Sigmoid colon (tissue), 7 donors: ENCODE results near the gene COX7A2L. TPM values are rescaled to one million over a fixed set of nuclear protein-coding genes. Genes with fewer than 3 reads are reported as not detected.

Source experiments
- DNase-seq: peaks from one replicate; pipeline ENCODE4 v3.0.0-alpha.2; 2019
- H3K27ac ChIP-seq, 4 donors: fragments of 200-600 bp; sonication (generic); one replicate each; pipeline ENCODE4 v1.5.1; 2016 to 2019; ENCODE audit warnings: mild to moderate bottlenecking in 1 of 4
- H3K27me3 ChIP-seq, 3 donors: fragments of 200-600 bp; sonication (generic); one replicate each; pipeline ENCODE4 v1.5.1; 2019; ENCODE audit warnings: mild to moderate bottlenecking in 1 of 3
- H3K36me3 ChIP-seq, 4 donors: fragments of 200-600 bp; sonication (generic); one replicate each; pipeline ENCODE4 v1.5.1; 2016 to 2019
- H3K4me1 ChIP-seq, 4 donors: fragments of 200-600 bp; sonication (generic); one replicate each; pipeline ENCODE4 v1.5.1; 2017 to 2019
- H3K4me3 ChIP-seq, 4 donors: fragments of 200-600 bp; sonication (generic); one replicate each; pipeline ENCODE4 v1.5.1; 2017 to 2019; ENCODE audit warnings: mild to moderate bottlenecking in 2 of 4, moderate library complexity in 1 of 4
- H3K9me3 ChIP-seq, 4 donors: fragments of 200-600 bp in 3 of 4; sonication (generic) in 3 of 4; one replicate each; pipeline versions ENCODE4 v1.5.1 to v1.6.1; 2013 to 2019
- EP300 ChIP-seq, 4 donors: sonication (generic); formaldehyde crosslinking; IDR thresholded peaks; one replicate each; pipeline ENCODE4 v1.6.1; 2017; ENCODE audit warnings: antibody characterized with exemption in 4 of 4
- POLR2A ChIP-seq, 2 donors: fragments of 450-650 bp; IDR thresholded peaks; one replicate each; pipeline ENCODE4 v1.6.1; 2016; ENCODE audit warnings: antibody characterized with exemption in 2 of 2, mild to moderate bottlenecking in 2 of 2, moderate library complexity in 2 of 2
- POLR2AphosphoS5 ChIP-seq, 4 donors: sonication (generic); formaldehyde crosslinking; IDR thresholded peaks; one replicate each; pipeline ENCODE4 v1.6.1; 2017; ENCODE audit warnings: antibody characterized with exemption in 4 of 4
- WGBS, 2 donors: extraction: QIAGEN DNeasy Blood & Tissue Kit; methylation state at CpG; one replicate each; pipeline ENCODE4 v1.1.7; 2013; 5-methylcytosine and 5-hydroxymethylcytosine counted together
- intact Hi-C: fragments of 100-400 bp; cut with DNase I; formaldehyde crosslinking; loops from one replicate; pipeline ENCODE4 v1.15.1; 2023
- polyA plus RNA-seq, 3 donors: library from polyadenylated mRNA; stranded (reverse); fragments of 200-250 nt; gene quantifications; one replicate each; pipeline ENCODE4 v1.2.3, GENCODE V29; 2013
- total RNA-seq, 4 donors: library from RNA; depleted of rRNA; stranded (reverse); fragments of >200 nt; gene quantifications; one replicate each; pipeline ENCODE4 v1.1.0, GENCODE V29; 2016
- TF ChIP-seq, protein P1 (sequence below), 4 experiments: fragments of 450-650 bp in 3 of 4; fragments of 200-600 bp in 1 of 4; IDR thresholded peaks; one replicate each; pipeline ENCODE4 v1.5.1; 2016 to 2019; ENCODE audit warnings: antibody characterized with exemption in 4 of 4, mild to moderate bottlenecking in 3 of 4, moderate library complexity in 2 of 4
- donor health status: healthy with polysubstance abuse.
- donor health status: Bipolar disorder and iron deficiency.
- donor health status: healthy.

The COX7A2L gene
- total and polyA plus RNA-seq, 7 donors: 149 to 270 (median 193) TPM

DNA sequence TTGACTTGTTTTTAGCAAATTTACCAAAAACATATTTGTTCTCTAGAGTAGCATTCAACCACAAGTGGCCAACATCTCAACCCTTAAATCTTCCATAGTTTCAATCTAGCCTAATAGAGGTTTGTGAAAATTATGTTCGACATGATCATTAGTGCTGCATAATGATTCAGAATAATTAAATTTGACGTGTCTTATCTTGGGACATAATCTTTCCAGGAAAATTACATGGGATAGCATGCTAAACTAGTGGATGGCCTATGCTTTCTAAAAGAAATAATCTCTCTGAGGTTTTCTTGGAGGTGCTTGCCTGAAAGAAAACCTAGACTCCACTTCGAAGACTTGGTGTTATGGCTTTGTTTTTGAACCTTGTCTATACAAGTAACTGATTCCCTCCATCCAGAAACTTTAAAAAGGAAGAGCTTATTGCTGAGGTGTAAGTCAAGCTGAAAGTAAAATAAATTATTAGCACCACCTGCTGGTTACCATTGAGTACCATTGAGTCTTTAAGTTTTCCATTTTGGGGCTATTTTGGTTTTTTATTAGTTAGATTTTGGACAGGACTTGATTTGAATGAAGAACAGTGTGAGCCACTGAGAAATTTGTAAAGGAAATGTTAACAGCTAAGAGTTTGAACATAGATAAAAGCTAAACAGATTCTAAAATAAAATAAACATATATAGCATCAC is 32.7 kb downstream of the COX7A2L start:
- peaks cover 0 to 62% (median 7%) of the 10 kb centered on the region in 4 donors for H3K36me3 ChIP-seq
- WGBS, 2 donors: 77 to 78% methylated on average over 3 of the region's 3 CpGs
- DNase-seq: no peak
- H3K4me1 ChIP-seq: no peaks in the 10 kb centered on the region
- H3K27me3 ChIP-seq: no peaks in the 10 kb centered on the region
- H3K4me3 ChIP-seq: no peak overlapping the region
- H3K27ac ChIP-seq: no peak overlapping the region
- no peaks in the 10 kb centered on the region for H3K9me3 ChIP-seq
- intact Hi-C loops: no loop called here
- TF ChIP-seq POLR2A (IDR thresholded peaks at IDR 0.05): no peak
- TF ChIP-seq, protein P1, sequence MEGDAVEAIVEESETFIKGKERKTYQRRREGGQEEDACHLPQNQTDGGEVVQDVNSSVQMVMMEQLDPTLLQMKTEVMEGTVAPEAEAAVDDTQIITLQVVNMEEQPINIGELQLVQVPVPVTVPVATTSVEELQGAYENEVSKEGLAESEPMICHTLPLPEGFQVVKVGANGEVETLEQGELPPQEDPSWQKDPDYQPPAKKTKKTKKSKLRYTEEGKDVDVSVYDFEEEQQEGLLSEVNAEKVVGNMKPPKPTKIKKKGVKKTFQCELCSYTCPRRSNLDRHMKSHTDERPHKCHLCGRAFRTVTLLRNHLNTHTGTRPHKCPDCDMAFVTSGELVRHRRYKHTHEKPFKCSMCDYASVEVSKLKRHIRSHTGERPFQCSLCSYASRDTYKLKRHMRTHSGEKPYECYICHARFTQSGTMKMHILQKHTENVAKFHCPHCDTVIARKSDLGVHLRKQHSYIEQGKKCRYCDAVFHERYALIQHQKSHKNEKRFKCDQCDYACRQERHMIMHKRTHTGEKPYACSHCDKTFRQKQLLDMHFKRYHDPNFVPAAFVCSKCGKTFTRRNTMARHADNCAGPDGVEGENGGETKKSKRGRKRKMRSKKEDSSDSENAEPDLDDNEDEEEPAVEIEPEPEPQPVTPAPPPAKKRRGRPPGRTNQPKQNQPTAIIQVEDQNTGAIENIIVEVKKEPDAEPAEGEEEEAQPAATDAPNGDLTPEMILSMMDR (IDR thresholded peaks at IDR 0.05): peak in 2 of 4 experiments; percentile 12 to 32

DNA sequence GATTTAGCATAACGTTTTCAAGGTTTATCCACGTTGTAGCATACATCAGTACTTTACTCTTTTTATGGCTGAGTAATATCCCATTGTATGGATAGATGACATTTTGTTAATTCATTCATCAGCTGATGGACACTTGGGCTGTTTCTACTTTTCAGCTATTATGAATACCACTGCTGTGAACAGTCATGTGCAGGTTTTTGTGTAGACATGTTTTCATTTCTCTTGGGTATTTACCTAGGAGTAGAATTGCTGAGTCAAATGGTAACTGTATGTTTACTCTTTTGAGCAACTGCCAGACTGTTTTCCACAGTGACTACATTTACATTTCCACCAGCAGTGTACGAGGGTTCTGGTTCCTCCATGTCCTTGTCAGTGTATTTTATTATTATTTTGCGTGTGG is 33.9 kb downstream of the COX7A2L start:
- 44 to 69% methylated on average over 4 of the region's 4 CpGs for WGBS, 2 donors
- Histone ChIP-seq H3K27ac (no peak overlapping the region), H3K9me3 (no peaks in the 10 kb centered on the region), H3K4me1 (no peaks in the 10 kb centered on the region), H3K27me3 (no peaks in the 10 kb centered on the region), H3K36me3 (peaks cover 0 to 50% (median 6%) of the 10 kb centered on the region in 4 donors), H3K4me3 (no peak overlapping the region)
- DNase-seq: no peak
- intact Hi-C loops: no loop called here
- TF ChIP-seq POLR2AphosphoS5 (IDR thresholded peaks at IDR 0.05) (no peak), EP300 (IDR thresholded peaks at IDR 0.05) (no peak)

DNA sequence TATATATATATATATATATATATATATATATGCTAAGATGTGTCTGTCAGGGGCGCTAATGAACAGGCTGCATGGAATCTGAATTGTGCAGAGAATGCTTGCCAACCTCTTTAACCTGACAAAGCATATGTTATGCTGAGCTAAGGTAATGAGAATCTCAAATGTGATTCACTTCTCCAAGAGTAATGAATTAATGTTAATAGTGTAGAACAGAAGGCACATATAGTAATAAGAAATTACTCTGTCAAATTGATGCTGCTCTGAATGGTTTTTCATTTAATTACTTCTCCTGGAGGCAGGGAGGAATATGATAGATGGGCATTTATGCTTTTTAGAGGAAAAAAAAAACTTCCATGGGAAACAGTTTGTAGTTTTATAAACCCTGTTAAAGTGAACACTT is 35.4 kb downstream of the COX7A2L start:
- intact Hi-C loops: no loop called here
- Histone ChIP-seq H3K27me3 (no peaks in the 10 kb centered on the region), H3K4me3 (no peak overlapping the region), H3K9me3 (no peaks in the 10 kb centered on the region), H3K27ac (no peak overlapping the region), H3K36me3 (peaks cover 0 to 42% (median 4%) of the 10 kb centered on the region in 4 donors), H3K4me1 (no peaks in the 10 kb centered on the region)
- no peak for DNase-seq
- 97 to 98% methylated on average over 1 of the region's 1 CpG for WGBS, 2 donors
- TF ChIP-seq POLR2A (IDR thresholded peaks at IDR 0.05) (no peak), POLR2AphosphoS5 (IDR thresholded peaks at IDR 0.05) (no peak), EP300 (IDR thresholded peaks at IDR 0.05) (no peak)

DNA sequence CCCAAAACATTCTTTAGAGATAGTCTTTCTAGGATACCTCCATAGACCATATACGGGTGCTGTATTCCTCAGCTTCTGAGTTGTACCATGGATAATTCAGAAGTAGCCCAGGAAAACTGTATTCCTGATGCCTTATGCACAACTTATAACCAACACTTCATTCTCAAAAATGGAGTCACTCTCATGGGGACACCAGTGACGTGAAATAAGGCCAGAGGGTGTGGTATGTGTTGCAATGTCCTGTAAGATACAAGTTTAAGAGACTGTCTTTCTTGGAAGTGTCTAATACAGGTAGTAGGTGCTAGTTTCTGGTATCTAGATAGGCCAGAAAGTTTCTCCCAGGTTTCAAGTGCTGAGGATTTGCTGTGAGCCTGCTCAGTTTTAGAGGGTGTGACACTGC is 36.1 kb downstream of the COX7A2L start:
- TF ChIP-seq EP300 (IDR thresholded peaks at IDR 0.05): no peak
- TF ChIP-seq, protein P1 (IDR thresholded peaks at IDR 0.05): no peak
- TF ChIP-seq POLR2AphosphoS5 (IDR thresholded peaks at IDR 0.05): no peak
- TF ChIP-seq POLR2A (IDR thresholded peaks at IDR 0.05): no peak
- 86 to 94% methylated on average over 2 of the region's 2 CpGs for WGBS, 2 donors
- Histone ChIP-seq H3K4me1 (no peaks in the 10 kb centered on the region), H3K27me3 (no peaks in the 10 kb centered on the region), H3K36me3 (peaks cover 0 to 42% (median 4%) of the 10 kb centered on the region in 4 donors), H3K27ac (no peak overlapping the region), H3K4me3 (no peak overlapping the region), H3K9me3 (no peaks in the 10 kb centered on the region)
- intact Hi-C loops: no loop called here
- no peak for DNase-seq

DNA sequence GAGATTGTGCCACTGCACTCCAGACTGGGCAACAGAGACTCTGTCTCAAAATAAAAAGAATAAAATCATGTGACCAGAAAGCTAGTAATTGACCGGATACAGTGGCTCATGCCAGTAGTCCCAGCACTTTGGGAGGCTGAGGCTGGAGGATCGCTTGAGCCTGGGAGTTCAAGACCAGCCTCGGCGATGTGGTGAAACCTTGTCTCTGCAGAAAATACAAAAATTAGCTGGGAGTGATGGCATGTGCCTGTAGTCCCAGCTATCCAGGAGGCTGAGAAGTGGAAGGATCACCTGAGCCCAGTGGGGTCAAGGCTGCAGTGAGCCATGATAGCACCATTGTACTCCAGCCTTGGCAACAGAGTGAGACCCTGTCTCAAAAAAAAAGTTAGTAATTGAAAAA is 36.8 kb downstream of the COX7A2L start:
- TF ChIP-seq POLR2AphosphoS5 (IDR thresholded peaks at IDR 0.05): no peak
- 98 to 99% methylated on average over 4 of the region's 4 CpGs for WGBS, 2 donors
- Histone ChIP-seq H3K27me3 (no peaks in the 10 kb centered on the region), H3K27ac (no peak overlapping the region), H3K4me3 (no peak overlapping the region), H3K36me3 (peaks cover 0 to 36% (median 2%) of the 10 kb centered on the region in 4 donors), H3K4me1 (no peaks in the 10 kb centered on the region), H3K9me3 (no peaks in the 10 kb centered on the region)
- intact Hi-C loops: no loop called here
- no peak for DNase-seq

DNA sequence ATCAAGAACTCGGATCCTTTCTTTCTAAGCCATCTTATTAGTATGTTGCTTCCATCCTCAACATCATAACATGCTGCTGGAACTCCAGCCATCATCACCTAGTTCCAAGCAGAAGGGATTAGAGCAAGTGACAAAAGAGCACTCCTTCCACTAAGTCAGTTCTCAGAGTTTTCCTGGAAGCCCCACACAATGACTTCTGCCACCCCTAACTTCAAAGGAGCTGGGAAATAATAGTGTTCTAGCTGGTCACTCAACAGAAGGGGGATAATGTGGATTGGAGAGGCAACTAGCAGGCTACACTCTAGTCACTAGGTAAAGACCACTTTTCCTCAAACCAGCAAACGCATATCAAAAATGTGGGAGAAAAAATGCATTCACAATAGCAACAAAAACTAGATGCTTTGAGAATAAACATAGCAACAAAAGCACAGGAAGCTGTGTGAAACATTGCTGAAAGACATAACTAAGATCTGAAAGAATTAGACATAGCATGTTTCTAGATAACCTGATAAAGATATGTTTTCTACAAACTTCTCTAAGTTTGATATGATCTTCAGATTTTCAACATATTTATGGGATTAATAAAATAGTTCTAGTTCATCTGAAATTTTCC is 39.5 kb downstream of the COX7A2L start:
- no peaks in the 10 kb centered on the region for H3K27me3 ChIP-seq
- no peak overlapping the region for H3K27ac ChIP-seq
- no peak overlapping the region for H3K4me3 ChIP-seq
- TF ChIP-seq EP300 (IDR thresholded peaks at IDR 0.05): no peak
- TF ChIP-seq POLR2A (IDR thresholded peaks at IDR 0.05): no peak
- 68 to 87% methylated on average over 2 of the region's 2 CpGs for WGBS, 2 donors
- intact Hi-C loops: no loop called here
- no peaks in the 10 kb centered on the region for H3K4me1 ChIP-seq
- H3K36me3 ChIP-seq: peaks cover 0 to 34% (median 4%) of the 10 kb centered on the region in 4 donors
- DNase-seq: no peak
- H3K9me3 ChIP-seq: no peaks in the 10 kb centered on the region
